ENCODE data around the gene CTBP2.

DNA sequence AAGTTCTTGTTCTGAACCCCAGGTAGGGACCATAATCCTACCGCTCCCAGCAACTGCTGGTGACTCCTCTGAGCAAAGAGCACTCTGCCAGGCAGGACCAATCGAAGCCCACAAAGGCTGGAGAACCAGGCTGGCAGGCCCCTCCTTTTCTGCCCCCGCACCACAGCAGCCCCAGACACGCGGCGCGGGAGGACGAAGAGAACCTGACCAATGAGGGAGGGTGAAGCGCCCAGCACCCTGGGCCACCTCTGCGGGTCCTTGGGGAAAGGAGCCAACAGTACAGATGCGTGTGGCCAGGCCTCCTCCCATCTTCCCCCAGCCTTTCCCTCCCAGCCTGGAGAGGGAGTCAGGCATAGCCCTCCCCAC is 25.9 kb downstream of the CTBP2 start:
- no peak for TF ChIP-seq CTCF (IDR thresholded peaks at IDR 0.05)
- TF ChIP-seq POLR2A (IDR thresholded peaks at IDR 0.05), result no peak
- no peak for TF ChIP-seq POLR2AphosphoS5 (IDR thresholded peaks at IDR 0.05)

All from breast epithelium (tissue), 3 donors.